Fibroblast of skin of back (primary cell): ENCODE results near the gene RGS21. TPM values are rescaled to one million over a fixed set of nuclear protein-coding genes. Genes with fewer than 3 reads are reported as not detected.
"Not testable (repeated sequence)": the region's sequence is repeated elsewhere in the genome, so short reads cannot be mapped to it uniquely, and the experiment has no call there.

ENCODE experiments used
- DNase-seq: peaks from one replicate; pipeline ENCODE4 v3.0.0-alpha.2; 2013
- polyA plus RNA-seq, 2 experiments: library from polyadenylated mRNA; unstranded; fragments of 120-200 nt; gene quantifications; one replicate each; pipeline ENCODE4 v1.2.1, GENCODE V29; 2013; ENCODE audit not compliant: insufficient read length in 2 of 2

RGS21 gene, protein sequence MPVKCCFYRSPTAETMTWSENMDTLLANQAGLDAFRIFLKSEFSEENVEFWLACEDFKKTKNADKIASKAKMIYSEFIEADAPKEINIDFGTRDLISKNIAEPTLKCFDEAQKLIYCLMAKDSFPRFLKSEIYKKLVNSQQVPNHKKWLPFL
- not detected for polyA plus RNA-seq (2013, experiment 1 of 2; ENCODE audit: insufficient read length)
- polyA plus RNA-seq (2013, experiment 2 of 2; ENCODE audit: insufficient read length), result not detected

GRCh38 chr1:192316942-192317450, at the start of gene RGS21:
RGS21 (plus strand) TSS chr1:192316992; CDS start chr1:192343037, 26,045 bp downstream.
- DNase-seq, result no peak

DNA sequence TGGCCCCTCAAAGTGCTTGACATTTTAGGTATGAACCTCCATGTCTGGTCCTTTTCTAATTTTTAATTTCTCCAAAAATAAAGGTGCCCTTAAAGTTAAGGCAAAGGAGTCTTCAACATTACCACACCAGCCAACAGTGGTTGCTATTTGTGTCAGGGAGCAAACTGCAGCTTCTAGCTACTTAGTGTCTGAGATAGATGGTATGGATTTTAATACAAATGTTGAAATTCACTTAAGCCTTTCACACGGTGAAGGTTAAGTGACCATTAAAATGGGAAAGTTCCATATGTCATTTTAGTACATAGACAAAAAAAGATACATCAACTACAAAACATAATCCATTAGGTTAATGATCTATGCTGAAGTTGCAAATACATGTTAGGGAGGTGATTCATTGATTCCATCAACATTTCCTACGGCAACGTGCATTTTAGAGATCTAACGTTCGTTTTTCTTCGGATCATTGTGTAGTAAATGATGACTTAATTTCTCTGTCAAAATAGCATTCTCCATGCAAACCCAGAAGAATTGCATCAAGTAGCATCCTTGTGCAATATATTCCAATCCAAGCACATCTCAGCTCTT, 48.2 kb upstream of the RGS21 start:
- DNase-seq, result no peak

DNA sequence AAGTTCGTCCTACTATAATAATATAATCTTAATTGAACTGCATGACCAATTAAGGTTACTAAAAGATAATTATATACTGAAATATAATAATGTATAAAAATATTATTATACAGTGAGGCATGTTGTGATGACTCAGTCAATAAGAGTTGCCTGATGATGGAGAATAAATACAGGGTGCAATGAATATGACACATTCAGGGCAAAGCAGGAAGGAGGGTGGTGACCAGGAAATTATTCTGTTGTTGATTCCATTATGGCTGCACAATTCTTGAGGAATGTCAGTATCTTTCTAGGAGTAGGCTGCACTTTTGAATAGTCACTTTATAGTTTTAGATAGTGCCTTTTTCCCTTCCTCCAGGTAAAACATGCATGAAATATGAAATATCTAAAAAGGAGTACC, 46.4 kb upstream of the RGS21 start:
- DNase-seq, result peak; percentile 74

DNA sequence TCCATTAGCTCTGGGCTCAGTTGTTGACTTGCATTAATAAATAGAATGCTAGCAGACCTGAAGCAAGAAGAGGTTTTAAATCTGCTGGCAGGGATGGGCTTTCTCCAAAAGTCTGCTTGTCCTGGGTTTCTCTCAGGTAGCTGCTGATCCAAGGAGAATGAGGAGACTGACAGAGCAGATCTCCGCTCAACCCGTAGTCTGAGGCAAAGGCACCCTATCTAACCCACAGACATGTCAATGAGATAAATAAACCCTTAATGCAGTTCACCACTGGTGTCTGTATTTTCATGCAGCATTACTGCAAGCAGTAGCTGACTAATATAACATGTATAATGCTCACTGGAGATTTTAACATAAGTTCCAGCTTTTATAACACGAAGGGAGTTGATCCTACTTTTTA, 44.1 kb upstream of the RGS21 start:
- no peak for DNase-seq

DNA sequence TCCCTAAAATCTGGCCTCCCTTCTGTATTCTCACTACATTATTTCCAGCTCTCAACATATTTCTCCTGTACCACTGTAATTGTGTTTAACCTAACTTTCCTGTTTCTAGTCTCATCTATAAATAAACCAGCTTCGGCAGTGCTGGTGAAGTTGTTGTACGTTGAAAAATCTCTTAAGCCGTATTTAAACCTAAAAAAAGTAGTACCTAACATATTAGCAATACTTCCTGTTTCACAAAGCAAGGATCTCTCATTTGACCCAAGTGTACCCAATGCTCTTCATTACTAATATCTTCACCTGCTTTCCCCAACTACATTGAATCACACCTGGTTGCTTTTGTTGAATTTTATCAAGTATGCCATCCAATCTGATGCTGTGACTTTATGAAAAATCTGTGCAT, 42.2 kb upstream of the RGS21 start:
- no peak for DNase-seq

DNA sequence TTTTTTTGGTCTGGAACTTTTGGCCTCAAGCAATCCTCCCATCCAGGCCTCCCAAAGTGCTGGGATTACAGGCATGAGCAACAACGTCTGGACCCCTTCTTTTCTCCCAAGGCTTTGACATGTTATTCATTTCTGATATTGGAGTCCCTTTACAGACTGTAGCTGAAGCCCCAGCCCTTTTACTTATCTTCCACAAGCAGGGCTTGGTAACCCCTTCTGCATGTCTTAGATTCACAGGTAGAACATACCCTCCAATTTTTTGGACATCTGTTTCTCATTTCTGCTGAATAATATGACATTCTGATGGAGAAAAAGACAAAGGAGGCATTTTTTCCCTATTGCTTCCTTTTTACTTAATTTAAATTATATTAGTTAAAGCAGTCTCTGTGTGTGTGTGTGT, 39.2 kb upstream of the RGS21 start:
- DNase-seq, result no peak

DNA sequence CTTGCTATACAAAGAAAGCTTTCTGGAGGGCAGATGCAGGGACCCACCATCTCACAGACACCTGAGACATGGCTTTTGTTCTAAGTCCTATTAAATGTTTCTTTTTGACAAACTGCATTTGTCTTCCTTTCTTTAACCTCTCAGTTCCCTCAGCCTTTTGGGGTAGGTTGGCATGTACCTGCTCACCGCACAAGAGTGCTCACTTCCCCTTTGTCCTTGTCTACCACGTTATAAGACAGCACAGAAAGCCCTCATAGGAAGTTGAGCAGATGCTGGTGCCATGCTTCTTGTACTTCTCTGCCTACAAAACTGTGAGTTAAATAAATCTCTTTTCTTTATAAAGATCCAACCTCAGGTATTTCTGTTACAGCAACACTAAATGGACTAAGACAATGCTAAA, 31.9 kb upstream of the RGS21 start:
- no peak for DNase-seq

DNA sequence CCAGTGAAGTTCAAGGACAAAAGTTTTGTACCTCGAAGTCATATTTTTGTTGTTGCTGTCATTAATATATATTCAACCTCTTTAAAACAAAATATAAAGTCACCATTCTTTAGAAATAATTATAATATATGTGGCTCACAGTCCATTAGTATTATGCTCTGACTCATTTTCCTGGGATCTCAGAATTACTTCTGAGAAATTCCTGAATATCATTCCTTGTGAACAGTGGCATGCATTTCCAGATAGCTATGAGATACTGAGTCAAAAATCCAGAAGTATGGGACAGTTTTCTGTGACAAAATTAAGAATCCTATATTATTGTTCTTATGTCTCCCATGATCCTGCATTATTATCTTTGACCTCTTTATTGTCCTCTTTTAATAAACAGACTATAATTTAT, 13.8 kb upstream of the RGS21 start:
- DNase-seq, result peak; percentile 79

- DNase-seq, result not testable (repeated sequence)
Measured at GRCh38 chr1:192308314-192308713, 8.5 kb upstream of the RGS21 start.

- peak; percentile 65 for DNase-seq
Measured at GRCh38 chr1:192311281-192311680, 5.5 kb upstream of the RGS21 start.

DNA sequence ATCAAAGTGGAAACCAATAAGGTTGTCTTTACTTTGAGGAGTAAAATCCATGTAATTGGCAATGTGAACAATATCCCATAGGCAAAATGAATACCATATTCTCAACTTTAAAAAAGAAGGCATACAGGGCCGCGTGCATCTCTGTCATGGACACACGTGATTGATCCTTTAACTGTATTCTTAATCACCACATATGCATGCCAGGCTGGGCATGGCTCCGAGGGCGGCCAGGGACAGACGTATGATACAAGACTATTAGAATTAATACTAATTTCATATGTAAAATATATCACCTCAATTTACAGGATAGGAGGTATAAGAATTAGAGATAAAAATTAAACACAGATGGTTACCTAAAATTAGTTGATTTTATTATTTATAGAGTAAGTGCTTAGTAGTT, 11.2 kb downstream of the RGS21 start:
- DNase-seq, result no peak

GRCh38 chr1:192342842-192343241, 26.1 kb downstream of the RGS21 start:
- no peak for DNase-seq

DNA sequence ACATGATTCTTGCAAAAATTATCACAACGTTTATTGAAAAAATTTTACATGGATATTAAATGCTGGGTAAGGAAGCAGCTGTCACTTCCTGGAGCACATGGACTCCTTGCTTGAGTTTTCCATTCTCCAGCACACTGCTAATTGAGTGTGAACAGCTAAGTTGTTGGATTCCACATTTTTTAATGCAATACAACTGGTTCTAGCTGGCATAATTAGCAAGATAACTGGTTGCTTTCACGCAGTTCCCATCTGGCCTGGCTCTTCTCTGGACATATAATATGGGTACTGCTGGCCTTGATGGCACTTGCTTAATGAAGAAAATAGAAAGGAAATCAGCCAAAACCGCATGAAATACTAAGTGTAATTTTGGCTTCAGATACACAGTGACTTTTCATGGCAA, 26.6 kb downstream of the RGS21 start:
- no peak for DNase-seq

DNA sequence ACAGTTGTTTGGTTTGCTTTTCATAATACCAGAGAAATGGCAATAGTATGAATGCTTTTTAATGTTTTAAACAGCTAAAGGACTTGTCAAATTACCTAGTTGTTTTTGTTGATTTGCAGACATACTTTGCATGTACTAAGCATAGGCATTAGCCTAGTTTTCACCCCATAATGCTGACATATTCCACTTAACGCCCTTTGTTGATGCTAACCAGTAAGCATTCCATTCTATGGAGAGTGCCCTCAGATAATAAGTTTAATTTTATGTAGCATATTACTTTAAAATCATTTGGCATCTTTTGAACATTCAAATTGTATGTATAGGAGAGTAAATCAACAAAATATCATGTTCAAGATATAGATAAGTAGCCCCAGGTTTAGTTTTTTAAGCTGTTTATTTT, 32.5 kb downstream of the RGS21 start:
- DNase-seq, result no peak

GRCh38 chr1:192350356-192350755, 33.6 kb downstream of the RGS21 start:
- no peak for DNase-seq

DNA sequence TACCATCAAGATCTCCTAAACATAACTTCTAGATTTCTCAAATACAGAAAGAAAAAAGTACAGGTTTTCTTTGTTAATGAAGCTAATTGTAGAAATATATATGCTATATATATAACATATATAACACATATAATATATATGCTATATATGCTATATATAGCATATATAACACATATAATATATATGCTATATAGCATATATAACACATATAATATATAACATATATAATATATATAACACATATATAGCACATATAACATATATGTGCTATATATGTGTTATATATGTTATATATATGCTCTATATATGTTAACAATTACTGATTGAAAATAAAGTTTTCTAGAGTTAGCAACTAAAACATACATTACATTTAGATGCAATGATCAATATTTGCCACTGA, 34.8 kb downstream of the RGS21 start:
- DNase-seq, result no peak

- peak; percentile 20 for DNase-seq
Measured at GRCh38 chr1:192357924-192358323, 41.1 kb downstream of the RGS21 start.

DNA sequence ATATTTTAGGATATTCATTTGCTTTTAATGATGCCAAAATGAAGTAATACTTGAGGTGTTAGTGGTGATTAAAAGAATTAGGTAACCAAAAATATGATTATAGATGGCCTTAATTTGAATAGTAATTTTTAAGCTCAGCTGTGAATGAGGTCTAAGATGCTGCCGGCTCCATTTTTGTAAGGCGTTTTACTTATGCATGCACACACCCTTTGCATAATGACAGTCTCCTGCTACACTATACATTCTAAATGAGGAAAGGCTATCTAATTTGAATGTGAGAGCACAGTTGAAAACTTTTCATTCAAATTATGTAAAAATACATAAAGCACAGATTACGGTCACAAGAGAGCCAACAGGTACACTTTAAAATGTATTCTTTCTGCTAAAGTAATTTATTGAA, 41.6 kb downstream of the RGS21 start:
- DNase-seq, result no peak

DNA sequence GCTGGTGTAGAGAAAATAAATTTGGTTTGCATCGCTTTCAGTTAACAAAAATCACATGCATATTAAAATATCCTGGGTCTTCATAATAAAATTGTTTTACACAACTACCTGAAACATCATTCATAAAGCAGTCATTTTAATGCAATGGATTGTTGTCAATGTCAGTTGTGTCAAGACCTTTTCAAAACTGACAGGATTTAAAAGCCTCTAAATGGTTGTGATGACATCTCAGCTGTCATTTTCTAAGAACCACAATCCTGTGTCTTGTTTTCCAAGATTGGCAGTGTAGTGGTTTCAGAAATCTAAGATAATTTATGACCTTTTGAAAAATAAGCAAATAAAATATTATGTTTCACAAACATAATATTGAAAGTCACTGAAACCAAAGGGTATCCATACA, 42.0 kb downstream of the RGS21 start:
- no peak for DNase-seq

DNA sequence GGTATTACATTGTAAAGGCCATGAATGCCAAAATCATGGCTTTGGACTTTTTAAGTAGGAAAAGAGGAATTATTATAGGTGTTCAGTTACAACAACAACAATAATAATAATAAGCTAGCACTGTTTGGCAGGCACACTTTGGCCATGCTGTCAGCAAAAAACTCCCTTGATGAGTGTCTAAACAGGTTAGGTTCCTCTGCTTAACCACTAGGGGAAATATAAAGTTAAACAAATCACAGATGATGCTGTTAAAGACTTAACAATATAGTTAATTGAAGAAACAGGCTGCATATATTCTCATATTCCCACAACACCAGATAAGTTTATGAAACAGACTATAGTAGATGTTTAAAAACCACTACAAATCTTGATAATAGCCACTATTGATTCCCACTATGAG, 46.4 kb downstream of the RGS21 start:
- no peak for DNase-seq

GRCh38 chr1:192367436-192367835, 50.6 kb downstream of the RGS21 start:
- no peak for DNase-seq

DNA sequence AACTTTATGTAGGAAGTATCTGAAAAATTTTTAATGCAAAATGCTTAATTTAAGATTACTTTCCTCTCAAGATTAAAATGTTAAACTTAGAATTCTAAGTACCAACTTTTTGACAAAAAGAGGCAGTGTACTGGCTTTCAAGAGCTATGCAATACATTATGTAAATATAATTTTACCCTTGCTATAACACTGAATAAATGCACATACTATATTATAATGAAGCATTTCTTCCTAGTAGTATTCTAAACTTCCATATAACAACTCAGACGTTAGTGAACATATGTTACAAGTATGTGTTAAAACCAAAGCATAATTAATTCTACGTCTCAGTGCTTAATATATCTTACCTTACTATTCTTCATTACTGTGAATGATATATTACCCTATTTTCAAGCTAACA, 58.5 kb downstream of the RGS21 start:
- no peak for DNase-seq

DNA sequence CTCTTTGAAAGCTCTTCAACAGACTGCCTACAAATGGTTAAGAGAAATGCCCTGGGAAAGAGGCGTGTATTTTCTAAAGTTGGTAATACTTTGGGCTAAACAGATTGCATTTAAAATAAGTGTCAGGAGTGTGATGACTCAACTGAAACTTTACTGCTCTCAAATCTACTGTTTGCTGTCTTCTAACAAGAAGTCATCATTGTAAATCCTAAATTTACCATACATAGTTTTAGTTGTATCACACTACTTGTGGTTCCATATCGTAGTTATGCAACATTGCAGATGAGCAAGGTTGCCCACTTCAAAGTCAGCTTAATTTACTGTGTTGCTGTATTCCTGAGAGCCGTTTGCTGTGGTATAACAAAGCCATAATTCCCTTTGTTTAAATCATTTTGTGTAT, 59.6 kb downstream of the RGS21 start:
- no peak for DNase-seq

DNA sequence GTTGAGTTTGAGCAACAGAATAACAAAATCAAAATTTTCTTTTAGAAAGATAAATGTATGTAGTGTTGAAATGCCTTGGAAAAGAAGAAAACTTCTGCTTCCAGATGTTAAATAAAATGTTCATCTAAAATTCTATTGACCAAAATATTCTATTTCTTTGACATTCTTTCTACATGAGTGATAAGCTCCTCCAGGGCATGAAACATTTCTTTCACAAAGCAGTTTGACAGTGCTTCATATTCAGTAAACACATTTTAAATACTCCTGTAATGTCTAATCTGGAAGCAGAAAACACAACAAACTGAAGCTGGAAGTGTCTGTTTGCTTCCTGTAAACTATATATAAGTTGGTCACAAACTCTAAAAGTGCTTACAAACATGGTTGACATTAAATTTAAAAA, 61.5 kb downstream of the RGS21 start:
- DNase-seq, result peak; percentile 27

DNA sequence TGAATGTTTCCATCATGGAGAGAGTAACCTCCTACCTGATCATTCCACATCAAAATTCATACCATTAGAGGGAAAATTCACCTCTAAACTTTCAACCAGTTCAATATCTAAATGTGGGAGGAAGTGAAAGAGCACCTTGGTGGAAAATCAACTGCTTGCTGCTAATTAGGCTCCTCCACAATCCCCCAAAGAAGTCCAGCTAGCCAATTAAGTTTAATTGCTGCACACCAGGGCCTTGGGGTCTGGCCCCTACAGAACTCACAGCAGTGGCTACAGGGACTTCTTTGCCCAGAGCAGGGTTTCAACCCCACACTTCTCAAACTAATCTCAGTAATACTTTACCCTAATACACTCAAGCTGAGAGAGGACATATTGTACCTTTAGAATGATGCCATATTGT, 62.1 kb downstream of the RGS21 start:
- no peak for DNase-seq
